Left ventricle myocardium inferior (tissue), 1 donor: ENCODE results near the gene GAK. TPM values are rescaled to one million over a fixed set of nuclear protein-coding genes. Genes with fewer than 3 reads are reported as not detected.
"Not testable (repeated sequence)": the region's sequence is repeated elsewhere in the genome, so short reads cannot be mapped to it uniquely, and the experiment has no call there.

Experiments used
- DNase-seq: peaks from one replicate; pipeline ENCODE4 v3.0.0-alpha.2; 2020
- H3K27ac ChIP-seq: fragments of 200-600 bp; replicated peaks from 2 replicates; pipeline ENCODE4 v1.8.0; 2021
- H3K27me3 ChIP-seq: fragments of 200-600 bp; 2 replicates; pipeline ENCODE4 v1.8.0; 2021; ENCODE audit warnings: low read depth
- H3K36me3 ChIP-seq: fragments of 200-600 bp; 2 replicates; pipeline ENCODE4 v1.8.0; 2021
- H3K4me1 ChIP-seq: fragments of 200-600 bp; 2 replicates; pipeline ENCODE4 v1.8.0; 2021
- H3K4me3 ChIP-seq: fragments of 200-600 bp; 2 replicates; pipeline ENCODE4 v1.8.0; 2021; ENCODE audit warnings: mild to moderate bottlenecking, moderate library complexity
- H3K9me3 ChIP-seq: fragments of 200-600 bp; replicated peaks from 2 replicates; pipeline ENCODE4 v1.8.0; 2021
- intact Hi-C: fragments of 100-400 bp; cut with micrococcal nuclease; formaldehyde crosslinking; loops from one replicate; pipeline ENCODE4 v1.11.0; 2022
- total RNA-seq: library from RNA; stranded (reverse); fragmentation: NEBNext Ultra II Directional; extraction: Animal tissue kit (Norgen Biotek cat#: 25700); gene quantifications from one replicate; pipeline ENCODE4 v1.2.1, GENCODE V29; 2021
- TF ChIP-seq, protein P1 (sequence below): fragments of 200-600 bp; IDR thresholded peaks from 2 replicates; pipeline ENCODE4 v1.8.0; 2021; ENCODE audit warnings: antibody characterized with exemption, mild to moderate bottlenecking, borderline replicate concordance
- donor health status: DM: no; HTN: yes; CAD: no; lungs with severe emphysema.

The GAK gene
- total RNA-seq, 1 donor from 2014 or later = 25.1 TPM

- intact Hi-C loops = no loop called here
- Histone ChIP-seq H3K4me3 (no peak overlapping the region), H3K9me3 (peaks cover 4% of the 10 kb centered on the region), H3K27me3 (peaks cover 59% of the 10 kb centered on the region), H3K4me1 (no peaks in the 10 kb centered on the region), H3K36me3 (no peaks in the 10 kb centered on the region), H3K27ac (no peak overlapping the region)
- DNase-seq = no peak
- TF ChIP-seq, protein P1, sequence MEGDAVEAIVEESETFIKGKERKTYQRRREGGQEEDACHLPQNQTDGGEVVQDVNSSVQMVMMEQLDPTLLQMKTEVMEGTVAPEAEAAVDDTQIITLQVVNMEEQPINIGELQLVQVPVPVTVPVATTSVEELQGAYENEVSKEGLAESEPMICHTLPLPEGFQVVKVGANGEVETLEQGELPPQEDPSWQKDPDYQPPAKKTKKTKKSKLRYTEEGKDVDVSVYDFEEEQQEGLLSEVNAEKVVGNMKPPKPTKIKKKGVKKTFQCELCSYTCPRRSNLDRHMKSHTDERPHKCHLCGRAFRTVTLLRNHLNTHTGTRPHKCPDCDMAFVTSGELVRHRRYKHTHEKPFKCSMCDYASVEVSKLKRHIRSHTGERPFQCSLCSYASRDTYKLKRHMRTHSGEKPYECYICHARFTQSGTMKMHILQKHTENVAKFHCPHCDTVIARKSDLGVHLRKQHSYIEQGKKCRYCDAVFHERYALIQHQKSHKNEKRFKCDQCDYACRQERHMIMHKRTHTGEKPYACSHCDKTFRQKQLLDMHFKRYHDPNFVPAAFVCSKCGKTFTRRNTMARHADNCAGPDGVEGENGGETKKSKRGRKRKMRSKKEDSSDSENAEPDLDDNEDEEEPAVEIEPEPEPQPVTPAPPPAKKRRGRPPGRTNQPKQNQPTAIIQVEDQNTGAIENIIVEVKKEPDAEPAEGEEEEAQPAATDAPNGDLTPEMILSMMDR = no peak
These were observed 124.3 kb downstream of the GAK start for GRCh38 chr4:807792-808191.

GRCh38 chr4:806979-807378, 125.1 kb downstream of the GAK start:
- H3K27me3 ChIP-seq = peaks cover 52% of the 10 kb centered on the region
- H3K9me3 ChIP-seq, H3K4me3 ChIP-seq, DNase-seq, H3K27ac ChIP-seq, H3K36me3 ChIP-seq, intact Hi-C loops, H3K4me1 ChIP-seq: not testable (repeated sequence)

- Histone ChIP-seq H3K4me3 (no peak overlapping the region), H3K36me3 (no peaks in the 10 kb centered on the region), H3K9me3 (peaks cover 4% of the 10 kb centered on the region), H3K27ac (no peak overlapping the region), H3K4me1 (no peaks in the 10 kb centered on the region), H3K27me3 (peaks cover 40% of the 10 kb centered on the region)
- intact Hi-C loops = no loop called here
- DNase-seq = no peak
- TF ChIP-seq, protein P1 = no peak
These were observed 127.3 kb downstream of the GAK start for GRCh38 chr4:804804-805203.

DNA sequence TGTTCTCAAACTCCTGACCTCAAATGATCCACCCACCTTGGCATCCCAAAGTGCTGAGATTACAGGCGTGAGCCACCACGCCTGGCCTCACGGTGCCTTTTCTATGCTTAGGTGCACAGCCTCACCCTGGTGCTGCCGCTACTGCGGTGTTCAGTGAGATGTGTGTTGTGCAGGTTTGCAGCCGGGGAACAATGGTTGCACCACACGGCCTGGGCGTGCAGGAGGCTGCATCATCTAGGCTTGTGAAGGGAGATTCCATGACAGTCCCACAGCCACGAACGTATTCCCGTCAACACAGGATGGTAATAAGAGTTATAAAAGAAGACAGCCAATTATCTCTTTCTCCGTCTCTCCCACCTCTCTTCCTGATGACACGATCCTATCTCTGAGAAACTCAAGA, 128.2 kb downstream of the GAK start:
- H3K36me3 ChIP-seq = no peaks in the 10 kb centered on the region
- DNase-seq = no peak
- H3K27me3 ChIP-seq = peaks cover 43% of the 10 kb centered on the region
- no peaks in the 10 kb centered on the region for H3K4me1 ChIP-seq
- no peak overlapping the region for H3K27ac ChIP-seq
- intact Hi-C loops = no loop called here
- peaks cover 4% of the 10 kb centered on the region for H3K9me3 ChIP-seq
- H3K4me3 ChIP-seq = no peak overlapping the region
- TF ChIP-seq, protein P1 = no peak

GRCh38 chr4:801436-802124, 130.5 kb downstream of the GAK start:
- Histone ChIP-seq H3K36me3 (no peaks in the 10 kb centered on the region), H3K27me3 (peaks cover 56% of the 10 kb centered on the region), H3K27ac (no peak overlapping the region), H3K9me3 (peaks cover 4% of the 10 kb centered on the region), H3K4me1 (no peaks in the 10 kb centered on the region), H3K4me3 (no peak overlapping the region)
- TF ChIP-seq, protein P1 = no peak
- intact Hi-C loops = no loop called here
- DNase-seq = no peak

Other genes starting within 250 kb of the GAK start
- gene SLC49A3, start 243.2 kb downstream of the GAK start, total RNA-seq = 12.0 TPM
- 21.5 TPM for gene PCGF3, start 226.5 kb downstream of the GAK start, total RNA-seq
- gene CPLX1, start 106.2 kb downstream of the GAK start, total RNA-seq = 4.8 TPM
- gene TMEM175, start 144 bp upstream of the GAK start, total RNA-seq = 20.3 TPM
- gene DGKQ, start 41.3 kb upstream of the GAK start, total RNA-seq = 3.5 TPM
- gene IDUA, start 54.7 kb upstream of the GAK start, total RNA-seq = 9.0 TPM
- not detected for gene SLC26A1, start 61.1 kb upstream of the GAK start, total RNA-seq
- gene FGFRL1, start 79.3 kb upstream of the GAK start, total RNA-seq = 22.4 TPM
- not detected for gene RNF212, start 181.2 kb upstream of the GAK start, total RNA-seq
- 13.9 TPM for gene SPON2, start 240.3 kb upstream of the GAK start, total RNA-seq